Muscle layer of duodenum (tissue), 2 donors: ENCODE results near the gene FOXK2.

ENCODE experiments used
- H3K27ac ChIP-seq: one replicate; pipeline ENCODE4 v1.7.0; 2013; ENCODE audit warnings: mild to moderate bottlenecking, low read length
- H3K27me3 ChIP-seq: one replicate; pipeline ENCODE4 v1.7.0; 2013; ENCODE audit warnings: low read depth, mild to moderate bottlenecking, control low read depth, low read length
- H3K36me3 ChIP-seq, 2 donors: one replicate each; pipeline ENCODE4 v1.7.0; 2013; ENCODE audit warnings: low read length in 2 of 2, control low read depth in 1 of 2, mild to moderate bottlenecking in 1 of 2; ENCODE audit not compliant: insufficient read depth in 2 of 2, control insufficient read depth in 1 of 2
- H3K4me1 ChIP-seq, 2 donors: one replicate each; pipeline ENCODE4 v1.7.0; 2013; ENCODE audit warnings: low read length in 2 of 2, mild to moderate bottlenecking in 2 of 2, control low read depth in 1 of 2, moderate library complexity in 1 of 2; ENCODE audit not compliant: insufficient read depth in 2 of 2, control insufficient read depth in 1 of 2
- H3K4me3 ChIP-seq, 2 donors: one replicate each; pipeline ENCODE4 v1.7.0; 2013; ENCODE audit warnings: low read length in 2 of 2, low read depth in 1 of 2, mild to moderate bottlenecking in 1 of 2
- H3K9me3 ChIP-seq, 2 donors: one replicate each; pipeline ENCODE4 v1.7.0; 2013; ENCODE audit warnings: low read length in 2 of 2, control low read depth in 1 of 2, mild to moderate bottlenecking in 1 of 2; ENCODE audit not compliant: control insufficient read depth in 1 of 2
- donor health status: healthy.

Gene FOXK2

DNA sequence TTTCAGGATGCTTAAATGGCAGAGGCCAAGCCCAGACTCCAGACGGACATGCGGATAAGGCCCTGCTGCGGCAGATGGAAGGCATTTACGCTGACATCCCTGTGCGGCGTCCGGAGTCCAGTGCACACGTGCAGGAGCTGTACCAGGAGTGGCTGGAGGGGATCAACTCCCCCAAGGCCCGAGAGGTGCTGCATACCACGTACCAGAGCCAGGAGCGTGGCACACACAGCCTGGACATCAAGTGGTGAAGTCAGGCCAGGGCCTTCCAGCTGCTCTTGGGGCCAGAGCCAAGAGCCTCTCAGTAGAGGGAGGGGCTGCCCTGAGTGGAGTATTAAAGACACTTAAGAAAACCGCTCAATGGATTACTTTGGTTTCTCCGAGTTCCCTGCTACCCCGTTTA is 31.6 kb upstream of the FOXK2 start:
- H3K27ac ChIP-seq: no peak overlapping the region
- H3K36me3 ChIP-seq: peaks cover 26 to 57% of the 10 kb centered on the region in 2 donors
- H3K27me3 ChIP-seq: no peaks in the 10 kb centered on the region
- no peaks in the 10 kb centered on the region for H3K9me3 ChIP-seq
- no peak overlapping the region for H3K4me3 ChIP-seq
- no peaks in the 10 kb centered on the region for H3K4me1 ChIP-seq

DNA sequence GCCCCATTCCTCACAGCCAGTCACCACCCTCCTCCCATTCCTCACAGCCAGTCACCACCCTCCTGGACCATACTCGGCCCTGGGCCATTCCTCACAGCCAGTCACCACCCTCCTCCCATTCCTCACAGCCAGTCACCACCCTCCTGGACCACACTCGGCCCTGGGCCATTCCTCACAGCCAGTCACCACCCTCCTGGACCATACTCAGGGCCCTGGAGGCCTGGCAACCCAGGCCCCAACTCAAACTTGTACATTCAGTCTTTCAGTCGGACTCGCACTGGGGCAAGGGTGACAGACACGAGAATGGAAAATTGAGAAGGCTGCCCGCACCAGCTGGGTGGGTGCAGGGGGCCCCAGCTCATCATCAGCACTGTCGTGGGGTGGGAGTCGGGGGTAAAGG is 30.4 kb upstream of the FOXK2 start:
- Histone ChIP-seq H3K4me3 (no peak overlapping the region), H3K4me1 (peaks cover 0 to 3% of the 10 kb centered on the region in 2 donors), H3K27me3 (no peaks in the 10 kb centered on the region), H3K27ac (no peak overlapping the region), H3K36me3 (peaks cover 17 to 45% of the 10 kb centered on the region in 2 donors), H3K9me3 (no peaks in the 10 kb centered on the region)

DNA sequence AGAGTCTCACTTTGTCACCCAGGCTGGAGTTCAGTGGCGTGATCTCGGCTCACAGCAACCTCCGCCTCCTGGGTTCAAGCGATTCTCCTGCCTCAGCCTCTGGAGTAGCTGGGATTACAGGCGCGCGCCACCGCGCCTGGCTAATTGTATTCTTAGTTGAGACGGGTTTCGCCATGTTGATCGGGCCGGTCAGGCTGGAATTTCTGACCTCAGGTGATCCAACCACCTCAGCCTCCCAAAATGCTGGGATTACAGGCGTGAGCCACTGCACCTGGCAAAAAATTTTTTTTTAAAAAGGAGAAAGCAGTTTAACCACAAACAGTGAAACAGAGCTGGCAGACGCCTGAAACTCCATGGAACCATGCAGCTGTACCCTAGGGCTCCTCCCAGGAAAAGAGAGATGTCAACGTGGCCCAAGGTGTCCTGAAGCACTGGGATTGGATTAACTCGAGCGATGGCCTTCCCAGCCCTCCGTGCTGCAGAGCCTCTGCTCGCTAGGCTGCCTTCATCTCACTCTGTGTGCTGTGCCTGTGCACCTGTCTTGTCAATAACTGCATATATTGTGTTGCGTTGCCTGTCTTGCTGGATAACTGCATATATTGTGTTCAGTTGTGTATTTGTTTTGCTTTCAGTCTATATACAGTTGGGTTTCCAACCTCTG is 29.6 kb upstream of the FOXK2 start:
- Histone ChIP-seq H3K9me3 (no peaks in the 10 kb centered on the region), H3K36me3 (peaks cover 11 to 36% of the 10 kb centered on the region in 2 donors), H3K27me3 (no peaks in the 10 kb centered on the region), H3K4me3 (no peak overlapping the region), H3K27ac (no peak overlapping the region), H3K4me1 (peaks cover 0 to 7% of the 10 kb centered on the region in 2 donors)

- no peaks in the 10 kb centered on the region for H3K27me3 ChIP-seq
- no peaks in the 10 kb centered on the region for H3K9me3 ChIP-seq
- H3K36me3 ChIP-seq: peaks cover 6 to 29% of the 10 kb centered on the region in 2 donors
- H3K27ac ChIP-seq: no peak overlapping the region
- no peak overlapping the region for H3K4me3 ChIP-seq
- H3K4me1 ChIP-seq: peaks cover 0 to 7% of the 10 kb centered on the region in 2 donors
Observed at GRCh38 chr17:82490512-82491195, 28.9 kb upstream of the FOXK2 start.

- Histone ChIP-seq H3K4me1 (peaks cover 0 to 8% of the 10 kb centered on the region in 2 donors), H3K9me3 (no peaks in the 10 kb centered on the region), H3K4me3 (no peak overlapping the region), H3K27me3 (no peaks in the 10 kb centered on the region), H3K27ac (no peak overlapping the region), H3K36me3 (peaks cover 3 to 24% of the 10 kb centered on the region in 2 donors)
Observed at GRCh38 chr17:82491196-82491530, 28.4 kb upstream of the FOXK2 start.

- H3K27ac ChIP-seq: no peak overlapping the region
- no peaks in the 10 kb centered on the region for H3K9me3 ChIP-seq
- no peak overlapping the region for H3K4me3 ChIP-seq
- peaks cover 0 to 21% of the 10 kb centered on the region in 2 donors for H3K36me3 ChIP-seq
- peaks cover 0 to 11% of the 10 kb centered on the region in 2 donors for H3K4me1 ChIP-seq
- H3K27me3 ChIP-seq: no peaks in the 10 kb centered on the region
Observed at GRCh38 chr17:82491533-82491932, 28.0 kb upstream of the FOXK2 start.

GRCh38 chr17:82492643-82493225 is 26.8 kb upstream of the FOXK2 start:
- no peaks in the 10 kb centered on the region for H3K9me3 ChIP-seq
- H3K36me3 ChIP-seq: peaks cover 0 to 15% of the 10 kb centered on the region in 2 donors
- H3K27ac ChIP-seq: no peak overlapping the region
- no peaks in the 10 kb centered on the region for H3K27me3 ChIP-seq
- H3K4me1 ChIP-seq: peaks cover 0 to 14% of the 10 kb centered on the region in 2 donors
- H3K4me3 ChIP-seq: no peak overlapping the region

- Histone ChIP-seq H3K27me3 (no peaks in the 10 kb centered on the region), H3K27ac (no peak overlapping the region), H3K4me1 (peaks cover 0 to 14% of the 10 kb centered on the region in 2 donors), H3K9me3 (no peaks in the 10 kb centered on the region), H3K36me3 (peaks cover 0 to 10% of the 10 kb centered on the region in 2 donors), H3K4me3 (no peak overlapping the region)
Observed at GRCh38 chr17:82493226-82493781, 26.2 kb upstream of the FOXK2 start.

GRCh38 chr17:82494236-82495055 is 25.1 kb upstream of the FOXK2 start:
- peak overlapping the region in 1 of 2 donors; percentile 14 for H3K4me3 ChIP-seq
- H3K9me3 ChIP-seq: no peaks in the 10 kb centered on the region
- peaks cover 0 to under 1% of the 10 kb centered on the region in 2 donors for H3K36me3 ChIP-seq
- no peaks in the 10 kb centered on the region for H3K27me3 ChIP-seq
- H3K27ac ChIP-seq: no peak overlapping the region
- H3K4me1 ChIP-seq: peaks cover 0 to 14% of the 10 kb centered on the region in 2 donors

GRCh38 chr17:82495844-82496528 is 23.5 kb upstream of the FOXK2 start:
- Histone ChIP-seq H3K4me3 (no peak overlapping the region), H3K9me3 (no peaks in the 10 kb centered on the region), H3K36me3 (no peaks in the 10 kb centered on the region), H3K27me3 (no peaks in the 10 kb centered on the region), H3K27ac (no peak overlapping the region), H3K4me1 (peaks cover 0 to 14% of the 10 kb centered on the region in 2 donors)
